Right lobe of liver (tissue), 6 donors: ENCODE measurements around the gene ANXA3. TPM values are rescaled to one million over a fixed set of nuclear protein-coding genes. Genes with fewer than 3 reads are reported as not detected.

ENCODE experiments used
- ATAC-seq, 4 donors: fragments of 200-7000 bp; cut with Tn5 transposase; one replicate each; pipeline ENCODE4 v1.9.1; 2020; ENCODE audit warnings: mild to moderate bottlenecking in 4 of 4, moderate library complexity in 4 of 4
- DNase-seq, 3 donors: peaks; one replicate each; pipeline ENCODE4 v3.0.0-alpha.2; 2020
- H3K27ac ChIP-seq, 3 donors: fragments of 200-600 bp; one replicate each; pipeline ENCODE4 v1.8.0; 2022
- H3K27me3 ChIP-seq, 2 donors: fragments of 200-600 bp; one replicate each; pipeline ENCODE4 v1.8.0; 2022
- H3K36me3 ChIP-seq, 4 donors: fragments of 200-600 bp; sonication (generic) in 1 of 4; one replicate each; pipeline versions ENCODE4 v1.5.1 to v1.8.0; 2017 to 2022; ENCODE audit warnings: control low read depth in 1 of 4
- H3K4me1 ChIP-seq, 4 donors: fragments of 200-600 bp; sonication (generic) in 1 of 4; one replicate each; pipeline versions ENCODE4 v1.5.1 to v1.8.0; 2017 to 2022; ENCODE audit warnings: control low read depth in 1 of 4
- H3K4me3 ChIP-seq, 3 donors: fragments of 200-600 bp; one replicate each; pipeline ENCODE4 v1.8.0; 2022
- H3K9me3 ChIP-seq, 4 donors: fragments of 200-600 bp; sonication (generic) in 1 of 4; one replicate each; pipeline versions ENCODE4 v1.5.1 to v1.8.0; 2017 to 2022; ENCODE audit warnings: control low read depth in 1 of 4
- POLR2A ChIP-seq: fragments of 450-650 bp; IDR thresholded peaks from one replicate; pipeline ENCODE4 v1.6.1; 2017; ENCODE audit warnings: antibody characterized with exemption, mild to moderate bottlenecking
- WGBS: methylation state at CpG from one replicate; pipeline ENCODE4 v1.1.6; 2018; ENCODE audit warnings: low coverage, low lambda C conversion rate; ENCODE audit not compliant: insufficient coverage; ENCODE audit errors: missing lambda C conversion rate; 5-methylcytosine and 5-hydroxymethylcytosine counted together
- intact Hi-C, 2 donors: fragments of 100-400 bp; cut with DNase I; formaldehyde crosslinking; loops; one replicate each; pipeline versions ENCODE4 v1.11.2 to v1.14.1; 2022
- total RNA-seq, 6 experiments: library from RNA; depleted of rRNA in 2 of 6; stranded (reverse); fragments of >200 nt in 2 of 6; fragmentation: NEBNext Ultra II Directional in 3 of 6; extraction: Animal tissue kit (Norgen Biotek cat#: 25700) in 3 of 6; gene quantifications; one replicate each; pipeline versions ENCODE4 v1.1.0 to v1.2.4, GENCODE V29; 2016 to 2023
- TF ChIP-seq, protein P1 (sequence below), 4 donors: fragments of 200-600 bp in 3 of 4; fragments of 450-650 bp in 1 of 4; IDR thresholded peaks; one replicate each; pipeline versions ENCODE4 v1.5.1 to v1.8.0; 2016 to 2022; ENCODE audit warnings: antibody characterized with exemption in 4 of 4, mild to moderate bottlenecking in 2 of 4
- donor health status: DM: no; HTN: yes; CAD: no.
- donor health status: DM: no; HTN: no; CAD: no.
- donor health status: DM: no; HTN: no; CAD: no.
- donor health status: DM: no; HTN: yes; CAD: no.
- donor health status: DM: no; HTN: yes; CAD: no.

The ANXA3 gene
- total RNA-seq, 6 experiments from 2014 or later: 0.95 to 3.4 (median 2.0) TPM

GRCh38 chr4:78611215-78611558, 59.6 kb downstream of the ANXA3 start:
- DNase-seq (no peak), ATAC-seq (no peak)
- no peak for TF ChIP-seq POLR2A
- TF ChIP-seq, protein P1, sequence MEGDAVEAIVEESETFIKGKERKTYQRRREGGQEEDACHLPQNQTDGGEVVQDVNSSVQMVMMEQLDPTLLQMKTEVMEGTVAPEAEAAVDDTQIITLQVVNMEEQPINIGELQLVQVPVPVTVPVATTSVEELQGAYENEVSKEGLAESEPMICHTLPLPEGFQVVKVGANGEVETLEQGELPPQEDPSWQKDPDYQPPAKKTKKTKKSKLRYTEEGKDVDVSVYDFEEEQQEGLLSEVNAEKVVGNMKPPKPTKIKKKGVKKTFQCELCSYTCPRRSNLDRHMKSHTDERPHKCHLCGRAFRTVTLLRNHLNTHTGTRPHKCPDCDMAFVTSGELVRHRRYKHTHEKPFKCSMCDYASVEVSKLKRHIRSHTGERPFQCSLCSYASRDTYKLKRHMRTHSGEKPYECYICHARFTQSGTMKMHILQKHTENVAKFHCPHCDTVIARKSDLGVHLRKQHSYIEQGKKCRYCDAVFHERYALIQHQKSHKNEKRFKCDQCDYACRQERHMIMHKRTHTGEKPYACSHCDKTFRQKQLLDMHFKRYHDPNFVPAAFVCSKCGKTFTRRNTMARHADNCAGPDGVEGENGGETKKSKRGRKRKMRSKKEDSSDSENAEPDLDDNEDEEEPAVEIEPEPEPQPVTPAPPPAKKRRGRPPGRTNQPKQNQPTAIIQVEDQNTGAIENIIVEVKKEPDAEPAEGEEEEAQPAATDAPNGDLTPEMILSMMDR (IDR thresholded peaks at IDR 0.05): no peak
- Histone ChIP-seq H3K4me3 (no peak overlapping the region), H3K9me3 (no peaks in the 10 kb centered on the region), H3K27ac (no peak overlapping the region), H3K36me3 (no peaks in the 10 kb centered on the region), H3K4me1 (no peaks in the 10 kb centered on the region), H3K27me3 (no peaks in the 10 kb centered on the region)
- intact Hi-C loops: no loop called here
- WGBS: 57% methylated on average over 2 of the region's 2 CpGs

DNA sequence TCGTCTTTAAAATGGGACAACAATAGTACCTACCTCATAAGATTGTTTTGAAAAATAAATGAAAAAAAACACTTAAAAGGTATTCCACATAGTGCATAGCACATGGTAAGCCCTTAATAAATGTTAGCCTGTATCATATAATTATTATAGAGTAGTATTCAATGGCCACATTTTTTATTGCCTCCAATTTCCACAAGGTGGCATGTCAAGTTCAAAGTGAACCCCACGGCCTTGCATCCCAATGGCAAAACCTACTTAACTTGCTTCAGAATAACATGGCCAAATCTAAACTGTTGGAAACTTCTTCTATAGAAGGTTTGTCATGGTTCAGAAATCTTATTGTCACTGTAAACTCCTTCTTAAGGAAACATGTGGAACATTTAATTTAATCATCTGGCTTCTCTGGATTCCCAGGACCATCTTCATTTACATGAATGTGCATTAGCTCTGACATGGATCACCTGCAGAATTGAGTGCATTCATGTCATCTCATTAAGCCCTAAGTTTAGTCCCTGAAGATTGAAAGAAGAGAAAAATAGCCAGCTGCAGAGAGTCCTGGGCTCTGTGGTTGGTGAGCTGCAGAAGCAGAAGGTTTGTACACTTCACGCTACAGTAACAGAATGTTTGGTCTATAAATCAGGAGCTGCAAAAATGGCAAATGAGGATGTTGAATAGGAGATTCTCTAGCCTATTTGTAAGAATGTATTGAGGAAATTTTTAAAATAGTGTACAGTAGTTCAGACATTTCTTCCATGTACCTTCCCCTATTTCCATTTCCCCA, 61.0 kb downstream of the ANXA3 start:
- Histone ChIP-seq H3K4me3 (no peak overlapping the region), H3K9me3 (no peaks in the 10 kb centered on the region), H3K36me3 (no peaks in the 10 kb centered on the region), H3K4me1 (no peaks in the 10 kb centered on the region), H3K27me3 (no peaks in the 10 kb centered on the region), H3K27ac (no peak overlapping the region)
- TF ChIP-seq POLR2A: no peak
- TF ChIP-seq, protein P1 (IDR thresholded peaks at IDR 0.05): peak; percentile 66 to 76 (median 68)
- ATAC-seq (peak; percentile 81 to 87 (median 85)), DNase-seq (no peak)
- intact Hi-C loops: no loop called here
- 47% methylated on average over 3 of the region's 3 CpGs for WGBS

GRCh38 chr4:78613522-78614321, 62.2 kb downstream of the ANXA3 start:
- DNase-seq (no peak), ATAC-seq (no peak)
- 54% methylated on average over 7 of the region's 7 CpGs for WGBS
- H3K9me3 ChIP-seq: no peaks in the 10 kb centered on the region
- no peak overlapping the region for H3K4me3 ChIP-seq
- H3K36me3 ChIP-seq: no peaks in the 10 kb centered on the region
- no peak overlapping the region for H3K27ac ChIP-seq
- intact Hi-C loops: no loop called here
- TF ChIP-seq, protein P1 (IDR thresholded peaks at IDR 0.05): no peak
- TF ChIP-seq POLR2A: no peak
- H3K27me3 ChIP-seq: no peaks in the 10 kb centered on the region
- H3K4me1 ChIP-seq: no peaks in the 10 kb centered on the region

DNA sequence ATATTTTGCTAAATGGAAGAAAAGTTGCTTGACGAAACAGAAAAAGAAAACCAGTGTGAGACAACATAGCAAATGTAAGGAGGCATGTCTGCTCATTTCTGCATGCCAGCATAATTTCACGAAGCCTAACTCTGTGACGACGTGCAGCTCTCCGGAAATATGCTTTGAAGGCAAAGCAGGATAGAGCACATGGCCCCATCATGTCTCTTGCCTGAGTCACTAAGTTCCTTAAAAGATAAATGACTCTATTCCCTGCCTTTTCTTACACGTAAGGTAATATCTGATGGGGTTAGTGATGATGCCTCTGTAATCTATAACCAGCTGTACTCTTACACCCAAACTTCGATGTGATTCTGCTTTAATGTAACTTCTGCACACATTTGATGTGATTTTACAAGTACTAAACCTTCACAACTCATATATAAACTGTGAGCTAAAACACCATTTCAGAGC, 64.5 kb downstream of the ANXA3 start:
- Histone ChIP-seq H3K27ac (no peak overlapping the region), H3K4me3 (no peak overlapping the region), H3K4me1 (no peaks in the 10 kb centered on the region), H3K36me3 (no peaks in the 10 kb centered on the region), H3K27me3 (no peaks in the 10 kb centered on the region), H3K9me3 (no peaks in the 10 kb centered on the region)
- no peak for DNase-seq
- peak; percentile 46 to 78 (median 74) for ATAC-seq
- 72% methylated on average over 7 of the region's 7 CpGs for WGBS
- no peak for TF ChIP-seq POLR2A
- TF ChIP-seq, protein P1 (IDR thresholded peaks at IDR 0.05): no peak
- intact Hi-C loops: no loop called here
